Measurements from ENCODE around the gene NOC3L. TPM values are rescaled to one million over a fixed set of nuclear protein-coding genes. Genes with fewer than 3 reads are reported as not detected.

Gene NOC3L
- total and polyA plus RNA-seq, 9 of the 15 experiments (the other 6 are each of a cell fraction or from before 2014, with no cell fraction given): 23.8 to 57.6 (median 32.6) TPM

- no peak for TF ChIP-seq THAP12 (CRISPR knock-in tag; IDR thresholded peaks at IDR 0.05)
- TF ChIP-seq MCM2 (IDR thresholded peaks at IDR 0.05; ENCODE audit: low read depth): no peak
- TF ChIP-seq, protein P1, sequence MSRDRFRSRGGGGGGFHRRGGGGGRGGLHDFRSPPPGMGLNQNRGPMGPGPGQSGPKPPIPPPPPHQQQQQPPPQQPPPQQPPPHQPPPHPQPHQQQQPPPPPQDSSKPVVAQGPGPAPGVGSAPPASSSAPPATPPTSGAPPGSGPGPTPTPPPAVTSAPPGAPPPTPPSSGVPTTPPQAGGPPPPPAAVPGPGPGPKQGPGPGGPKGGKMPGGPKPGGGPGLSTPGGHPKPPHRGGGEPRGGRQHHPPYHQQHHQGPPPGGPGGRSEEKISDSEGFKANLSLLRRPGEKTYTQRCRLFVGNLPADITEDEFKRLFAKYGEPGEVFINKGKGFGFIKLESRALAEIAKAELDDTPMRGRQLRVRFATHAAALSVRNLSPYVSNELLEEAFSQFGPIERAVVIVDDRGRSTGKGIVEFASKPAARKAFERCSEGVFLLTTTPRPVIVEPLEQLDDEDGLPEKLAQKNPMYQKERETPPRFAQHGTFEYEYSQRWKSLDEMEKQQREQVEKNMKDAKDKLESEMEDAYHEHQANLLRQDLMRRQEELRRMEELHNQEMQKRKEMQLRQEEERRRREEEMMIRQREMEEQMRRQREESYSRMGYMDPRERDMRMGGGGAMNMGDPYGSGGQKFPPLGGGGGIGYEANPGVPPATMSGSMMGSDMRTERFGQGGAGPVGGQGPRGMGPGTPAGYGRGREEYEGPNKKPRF (IDR thresholded peaks at IDR 0.05; ENCODE audit: low read depth, low read length): no peak
- no peak for TF ChIP-seq CBFB (CRISPR knock-in tag; IDR thresholded peaks at IDR 0.05)
- TF ChIP-seq CBX5 (IDR thresholded peaks at IDR 0.05; ENCODE audit: borderline replicate concordance, low read depth): no peak
- TF ChIP-seq FOXM1 (IDR thresholded peaks at IDR 0.05; ENCODE audit: low read depth): peak; percentile 50; the same call in 1 of the 2 replicates
- TF ChIP-seq FOXM1 (CRISPR knock-in tag; IDR thresholded peaks at IDR 0.05; ENCODE audit: low read depth): no peak
- TF ChIP-seq DMBX1 (CRISPR knock-in tag; IDR thresholded peaks at IDR 0.05; ENCODE audit: borderline replicate concordance): no peak
- TF ChIP-seq CHD1 (IDR thresholded peaks at IDR 0.05; ENCODE audit: low read length): no peak
- TF ChIP-seq NR0B1 (IDR thresholded peaks at IDR 0.05; ENCODE audit: partially characterized antibody): no peak
- no peak for TF ChIP-seq ZNF76 (CRISPR knock-in tag; IDR thresholded peaks at IDR 0.05; ENCODE audit: borderline replicate concordance)
- no peak for TF ChIP-seq ZNF354B (CRISPR knock-in tag; IDR thresholded peaks at IDR 0.05)
- TF ChIP-seq, protein P2, sequence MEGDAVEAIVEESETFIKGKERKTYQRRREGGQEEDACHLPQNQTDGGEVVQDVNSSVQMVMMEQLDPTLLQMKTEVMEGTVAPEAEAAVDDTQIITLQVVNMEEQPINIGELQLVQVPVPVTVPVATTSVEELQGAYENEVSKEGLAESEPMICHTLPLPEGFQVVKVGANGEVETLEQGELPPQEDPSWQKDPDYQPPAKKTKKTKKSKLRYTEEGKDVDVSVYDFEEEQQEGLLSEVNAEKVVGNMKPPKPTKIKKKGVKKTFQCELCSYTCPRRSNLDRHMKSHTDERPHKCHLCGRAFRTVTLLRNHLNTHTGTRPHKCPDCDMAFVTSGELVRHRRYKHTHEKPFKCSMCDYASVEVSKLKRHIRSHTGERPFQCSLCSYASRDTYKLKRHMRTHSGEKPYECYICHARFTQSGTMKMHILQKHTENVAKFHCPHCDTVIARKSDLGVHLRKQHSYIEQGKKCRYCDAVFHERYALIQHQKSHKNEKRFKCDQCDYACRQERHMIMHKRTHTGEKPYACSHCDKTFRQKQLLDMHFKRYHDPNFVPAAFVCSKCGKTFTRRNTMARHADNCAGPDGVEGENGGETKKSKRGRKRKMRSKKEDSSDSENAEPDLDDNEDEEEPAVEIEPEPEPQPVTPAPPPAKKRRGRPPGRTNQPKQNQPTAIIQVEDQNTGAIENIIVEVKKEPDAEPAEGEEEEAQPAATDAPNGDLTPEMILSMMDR (IDR thresholded peaks at IDR 0.05 in 2 of 3, conservative IDR thresholded peaks at IDR 0.05 in 1 of 3; ENCODE audit: insufficient read depth in 2 of 3, low read depth in 1 of 3, low read length in 3 of 3): no peak
- TF ChIP-seq PRPF4 (IDR thresholded peaks at IDR 0.05; ENCODE audit: insufficient read depth, low read depth, low read length, poor library complexity, severe bottlenecking): no peak
- TF ChIP-seq, protein P3, sequence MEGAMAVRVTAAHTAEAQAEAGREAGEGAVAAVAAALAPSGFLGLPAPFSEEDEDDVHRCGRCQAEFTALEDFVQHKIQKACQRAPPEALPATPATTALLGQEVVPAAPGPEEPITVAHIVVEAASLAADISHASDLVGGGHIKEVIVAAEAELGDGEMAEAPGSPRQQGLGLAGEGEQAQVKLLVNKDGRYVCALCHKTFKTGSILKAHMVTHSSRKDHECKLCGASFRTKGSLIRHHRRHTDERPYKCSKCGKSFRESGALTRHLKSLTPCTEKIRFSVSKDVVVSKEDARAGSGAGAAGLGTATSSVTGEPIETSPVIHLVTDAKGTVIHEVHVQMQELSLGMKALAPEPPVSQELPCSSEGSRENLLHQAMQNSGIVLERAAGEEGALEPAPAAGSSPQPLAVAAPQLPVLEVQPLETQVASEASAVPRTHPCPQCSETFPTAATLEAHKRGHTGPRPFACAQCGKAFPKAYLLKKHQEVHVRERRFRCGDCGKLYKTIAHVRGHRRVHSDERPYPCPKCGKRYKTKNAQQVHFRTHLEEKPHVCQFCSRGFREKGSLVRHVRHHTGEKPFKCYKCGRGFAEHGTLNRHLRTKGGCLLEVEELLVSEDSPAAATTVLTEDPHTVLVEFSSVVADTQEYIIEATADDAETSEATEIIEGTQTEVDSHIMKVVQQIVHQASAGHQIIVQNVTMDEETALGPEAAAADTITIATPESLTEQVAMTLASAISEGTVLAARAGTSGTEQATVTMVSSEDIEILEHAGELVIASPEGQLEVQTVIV (CRISPR knock-in tag; IDR thresholded peaks at IDR 0.05; ENCODE audit: borderline replicate concordance): no peak
- no peak for TF ChIP-seq NBN (IDR thresholded peaks at IDR 0.05; ENCODE audit: low read depth)
- no peak for TF ChIP-seq ZNF764 (CRISPR knock-in tag; IDR thresholded peaks at IDR 0.05; ENCODE audit: low read depth)
- no peak for TF ChIP-seq ZC3H11A (IDR thresholded peaks at IDR 0.05; ENCODE audit: low read depth, low read length)
Observed at GRCh38 chr10:94402204-94402842, 39.6 kb upstream of the NOC3L start, which contains the start of gene TBC1D12 (continued).
